GM21529 (cell line): ENCODE data around the gene USH1G.
"Not testable (repeated sequence)": the region's sequence is repeated elsewhere in the genome, so short reads cannot be mapped to it uniquely, and the experiment has no call there.

ENCODE experiments used
- ATAC-seq: cut with Tn5 transposase; IDR thresholded peaks from one replicate; pipeline ENCODE4 v1.9.1; 2021; ENCODE audit not compliant: unreplicated experiment

USH1G gene

GRCh38 chr17:74922694-74923537, at the start of gene USH1G:
USH1G (minus strand) TSS chr17:74923255; CDS start chr17:74923073, 182 bp downstream.
- ATAC-seq = no peak

- no peak for ATAC-seq
Measured at GRCh38 chr17:74972107-74972972, 49.3 kb upstream of the USH1G start, which contains the start of gene HID1. HID1 (minus strand) TSS chr17:74972759; CDS start chr17:74972656, 103 bp downstream.

GRCh38 chr17:74971842-74972106, 48.7 kb upstream of the USH1G start:
- no peak for ATAC-seq

GRCh38 chr17:74971069-74971841, 48.2 kb upstream of the USH1G start:
- no peak for ATAC-seq

GRCh38 chr17:74970395-74970794, 47.3 kb upstream of the USH1G start:
- ATAC-seq = no peak

- not testable (repeated sequence) for ATAC-seq
Measured at GRCh38 chr17:74969501-74969900, 46.4 kb upstream of the USH1G start.

GRCh38 chr17:74968361-74968780, 45.3 kb upstream of the USH1G start:
- no peak for ATAC-seq

GRCh38 chr17:74964988-74965622, 42.0 kb upstream of the USH1G start:
- no peak for ATAC-seq

GRCh38 chr17:74964246-74964761, 41.2 kb upstream of the USH1G start:
- ATAC-seq = no peak

- no peak for ATAC-seq
Measured at GRCh38 chr17:74963656-74964055, 40.6 kb upstream of the USH1G start.

GRCh38 chr17:74962622-74963394, 39.8 kb upstream of the USH1G start:
- no peak for ATAC-seq

- no peak for ATAC-seq
Measured at GRCh38 chr17:74961657-74962350, 38.7 kb upstream of the USH1G start.

- ATAC-seq = no peak
Measured at GRCh38 chr17:74960570-74961342, 37.7 kb upstream of the USH1G start.

GRCh38 chr17:74959826-74960515, 36.9 kb upstream of the USH1G start:
- ATAC-seq = no peak

GRCh38 chr17:74957935-74958740, 35.1 kb upstream of the USH1G start:
- no peak for ATAC-seq

- ATAC-seq = no peak
Measured at GRCh38 chr17:74956093-74956492, 33.0 kb upstream of the USH1G start.
